ENCODE results near the gene AKAP14.
"Not testable (repeated sequence)": the region's sequence is repeated elsewhere in the genome, so short reads cannot be mapped to it uniquely, and the experiment has no call there.

Gene AKAP14

DNA sequence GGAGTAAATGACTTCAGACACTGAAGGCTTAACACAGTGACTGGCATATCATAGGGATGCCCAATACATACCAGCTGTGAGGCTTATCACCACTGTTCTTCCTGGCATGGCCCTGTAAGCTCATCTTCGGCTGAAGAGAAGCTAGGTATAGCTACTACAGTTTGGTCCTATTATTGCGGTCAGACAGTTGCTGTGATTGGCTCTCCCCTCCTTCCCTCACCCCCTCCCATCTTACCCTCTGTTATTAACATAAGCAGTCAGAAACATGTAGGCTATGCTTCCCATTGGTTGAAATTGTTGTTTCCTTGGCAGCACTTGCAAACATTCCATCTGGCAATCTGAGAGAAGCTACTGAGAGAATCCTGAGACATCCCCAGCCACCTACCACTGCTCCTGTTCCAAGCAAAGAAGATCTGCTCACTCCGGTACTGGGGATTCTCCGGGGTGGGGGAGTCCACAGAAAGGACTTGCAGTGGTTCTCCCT lies at the start of gene AKAP14:
Gene AKAP14, plus strand, starts transcription at position 51 of the 484 bp plus-strand sequence. CDS start 7,331 bp downstream, outside the sequence.
- DNase-seq: peak in 1 of 2 experiments; percentile 21

DNA sequence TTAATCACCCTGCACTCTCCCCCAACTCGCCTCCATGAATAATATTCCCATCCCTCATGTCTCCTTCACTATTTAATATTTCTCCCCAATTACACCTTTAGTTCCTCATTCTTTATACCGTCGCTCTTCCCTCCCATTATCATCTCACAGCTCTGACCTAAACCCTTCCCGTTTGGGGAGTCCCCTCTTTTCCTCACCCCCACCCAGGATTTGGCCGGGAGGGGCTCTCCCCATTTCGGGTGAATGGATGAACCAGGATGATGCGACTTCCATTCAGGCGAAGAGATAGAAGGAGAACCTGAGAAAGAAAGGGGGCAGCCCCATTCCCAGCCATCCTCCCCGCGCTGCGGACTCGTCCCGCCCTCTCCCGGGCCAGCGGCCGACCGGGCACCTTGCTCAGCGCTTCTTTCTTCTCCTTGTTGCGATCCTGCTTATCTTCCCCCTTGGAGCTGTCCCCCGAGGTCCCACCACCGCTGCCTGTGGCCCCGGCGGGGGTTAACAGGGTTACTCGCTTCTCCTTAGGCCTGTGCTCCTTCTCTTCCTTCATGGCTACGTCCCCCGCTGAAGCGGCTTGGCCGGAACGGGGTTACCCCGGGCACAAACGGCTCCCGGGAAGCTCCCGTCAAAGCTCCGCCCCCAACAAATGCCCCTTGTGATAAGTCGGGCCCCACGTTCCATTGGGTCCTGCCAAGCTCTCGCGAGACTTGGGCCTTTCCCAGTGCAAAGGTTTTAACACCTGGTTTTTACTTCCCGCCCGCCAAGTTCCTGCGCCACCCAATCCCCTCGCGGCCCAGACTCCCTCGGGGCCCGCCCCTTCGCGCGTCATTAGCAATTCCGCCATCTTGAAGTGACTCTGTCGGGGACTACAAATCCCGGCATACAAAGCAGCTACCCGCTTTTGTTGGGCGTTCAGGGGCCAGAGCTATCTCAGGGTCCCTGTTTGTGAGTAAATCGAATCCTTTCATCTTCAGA lies 43.0 kb upstream of the AKAP14 start, which contains the start of gene UPF3B:
Gene UPF3B, minus strand, starts transcription at position 582 of the 972 bp plus-strand sequence. Its CDS starts 35 bp downstream, at position 547.
- peak; percentile 92 to 97 for DNase-seq

- no peak for DNase-seq
Measured at GRCh38 chrX:119853444-119853843, 42.2 kb upstream of the AKAP14 start.

GRCh38 chrX:119870626-119871131 lies 25.0 kb upstream of the AKAP14 start:
- DNase-seq: no peak

- no peak for DNase-seq
Measured at GRCh38 chrX:119871245-119871598, 24.5 kb upstream of the AKAP14 start.

GRCh38 chrX:119871599-119872395 lies 23.9 kb upstream of the AKAP14 start, which contains the start of the genes NDUFA1 and RNF113A:
Gene NDUFA1, plus strand, starts transcription at chrX:119871832. Its CDS starts 80 bp downstream, at chrX:119871912.
Gene RNF113A, minus strand, starts transcription at chrX:119871733. Its CDS starts 120 bp downstream, at chrX:119871613.
- DNase-seq: peak; percentile 44 to 81

- DNase-seq: no peak
Measured at GRCh38 chrX:119878740-119879139, 17.0 kb upstream of the AKAP14 start.

DNA sequence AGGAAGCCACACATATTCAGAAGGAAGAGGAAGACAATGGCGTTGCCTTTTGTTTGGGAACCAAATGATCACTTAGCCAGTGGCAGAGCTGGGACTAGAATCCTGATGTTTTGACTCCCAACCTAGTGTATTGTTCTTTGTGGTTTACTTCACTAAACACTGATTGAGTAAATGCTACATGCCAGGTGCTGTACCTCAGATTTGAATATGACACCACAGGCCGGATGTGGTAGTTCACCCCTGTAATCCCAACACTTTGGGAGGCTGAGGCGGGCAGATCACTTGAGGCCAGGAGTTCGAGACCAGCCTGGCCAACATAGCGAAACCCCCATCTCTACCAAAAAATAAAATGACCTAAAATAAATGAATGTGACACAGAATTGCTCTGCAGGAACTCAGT lies 15.6 kb upstream of the AKAP14 start:
- DNase-seq: no peak

- peak; percentile 1 to 26 for DNase-seq
Measured at GRCh38 chrX:119880552-119881437, 14.9 kb upstream of the AKAP14 start.

DNA sequence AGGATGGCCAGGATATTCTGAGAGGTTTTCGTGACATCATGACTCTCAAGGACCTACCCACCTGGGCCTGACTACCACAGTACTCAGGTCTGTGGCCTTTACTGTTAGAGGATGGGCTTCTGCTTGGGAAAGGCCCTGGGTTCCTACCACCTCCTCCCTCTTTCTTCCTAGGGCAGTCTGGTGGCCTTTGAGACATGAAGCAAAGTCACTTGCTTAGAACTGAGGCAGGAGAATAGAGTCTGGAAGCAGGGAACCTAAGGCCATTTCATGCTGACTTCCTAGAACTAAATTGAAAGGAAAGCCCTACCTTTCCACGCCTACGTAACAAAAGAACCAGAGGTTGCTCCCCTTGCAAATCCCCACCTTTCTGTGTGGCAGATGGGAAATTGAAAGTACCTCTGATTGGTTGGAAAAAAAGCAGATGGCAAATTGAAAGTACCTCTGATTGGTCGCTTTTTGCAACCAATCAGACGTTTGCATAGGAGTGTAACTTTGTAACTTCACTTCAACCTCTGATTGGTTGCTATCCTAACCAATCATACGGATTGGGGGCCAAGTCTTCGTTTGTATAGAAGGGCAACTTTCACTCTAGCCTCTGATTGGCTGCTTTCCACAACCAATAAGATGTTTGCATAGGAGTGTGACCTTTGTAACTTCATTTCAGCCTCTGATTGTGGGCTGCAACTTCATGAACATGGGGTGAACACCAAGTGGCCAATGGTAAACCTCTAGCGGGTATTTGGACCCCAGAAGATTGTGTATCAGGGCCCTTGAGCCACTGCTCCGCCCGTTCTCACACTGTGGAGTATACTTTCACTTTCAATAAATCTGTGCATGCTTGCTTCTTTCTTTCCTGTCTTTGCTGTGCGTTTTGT lies 9.9 kb upstream of the AKAP14 start:
- DNase-seq: no peak

- DNase-seq: peak in 1 of 2 experiments; percentile 55
Measured at GRCh38 chrX:119887721-119888425, 7.8 kb upstream of the AKAP14 start.

GRCh38 chrX:119890626-119891025 lies 5.1 kb upstream of the AKAP14 start:
- not testable (repeated sequence) for DNase-seq

GRCh38 chrX:119891961-119892692 lies 3.6 kb upstream of the AKAP14 start:
- DNase-seq: not testable (repeated sequence)

- DNase-seq: no peak
Measured at GRCh38 chrX:119899125-119899524, 3.4 kb downstream of the AKAP14 start.

DNA sequence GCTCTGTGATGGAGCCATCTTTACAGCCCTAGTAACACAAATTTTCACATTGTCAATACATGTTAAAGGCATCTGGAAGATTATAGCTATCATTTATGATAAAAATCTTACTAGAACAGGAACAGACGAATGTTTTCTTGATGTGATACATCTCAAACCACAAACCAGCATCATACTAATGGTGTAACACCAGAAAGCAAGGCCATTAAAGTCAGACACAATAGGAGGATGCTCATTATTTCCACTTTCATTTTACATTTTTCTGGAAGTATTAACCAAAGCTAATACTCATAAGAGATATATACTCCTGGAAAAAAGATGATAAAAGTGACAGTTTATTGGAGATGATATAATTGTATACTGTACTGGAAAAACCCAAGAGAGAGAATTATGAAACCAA lies 5.3 kb downstream of the AKAP14 start:
- no peak for DNase-seq

GRCh38 chrX:119916310-119916709 lies 20.6 kb downstream of the AKAP14 start:
- DNase-seq: no peak

DNA sequence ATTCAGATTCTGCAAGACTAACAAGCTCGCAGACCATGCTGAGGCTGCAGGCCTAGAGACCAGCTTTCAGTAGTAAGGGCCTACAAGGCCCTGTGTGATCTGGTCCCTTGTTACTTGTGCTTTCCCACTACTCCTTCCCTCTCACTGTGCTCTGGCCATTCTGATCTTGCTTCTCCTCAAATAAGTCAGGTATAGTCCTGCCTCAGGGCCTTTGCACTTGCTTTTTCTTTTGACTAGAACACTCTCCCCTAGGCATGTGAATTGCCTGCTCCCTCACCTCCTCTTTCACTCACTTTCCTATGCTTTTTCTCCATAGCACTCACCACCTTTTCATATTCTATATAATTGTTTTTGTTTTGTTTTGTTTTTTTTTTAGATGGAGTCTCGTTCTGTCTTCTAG lies 22.2 kb downstream of the AKAP14 start:
- no peak for DNase-seq

- no peak for DNase-seq
Measured at GRCh38 chrX:119919835-119920585, 24.3 kb downstream of the AKAP14 start.

DNA sequence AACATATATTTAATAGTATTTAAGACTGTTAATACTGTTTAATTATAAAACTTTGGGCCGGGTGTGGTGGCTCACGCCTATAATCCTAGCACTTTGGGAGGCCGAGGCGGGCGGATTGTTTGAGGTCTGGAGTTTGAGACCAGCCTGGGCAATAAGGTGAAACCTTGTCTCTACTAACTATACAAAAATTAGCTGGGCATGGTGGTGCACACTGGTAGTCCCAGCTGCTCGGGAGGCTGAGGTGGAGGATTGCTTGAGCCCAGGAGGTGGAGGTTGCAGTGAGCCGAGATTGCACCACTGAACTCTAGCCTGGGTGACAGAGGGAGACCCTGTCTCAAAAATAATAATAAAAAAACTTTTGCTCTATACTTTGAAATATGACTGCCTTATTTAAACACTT lies 26.7 kb downstream of the AKAP14 start:
- not testable (repeated sequence) for DNase-seq
